Measurements from ENCODE around the gene TLR10.

Gene TLR10

DNA sequence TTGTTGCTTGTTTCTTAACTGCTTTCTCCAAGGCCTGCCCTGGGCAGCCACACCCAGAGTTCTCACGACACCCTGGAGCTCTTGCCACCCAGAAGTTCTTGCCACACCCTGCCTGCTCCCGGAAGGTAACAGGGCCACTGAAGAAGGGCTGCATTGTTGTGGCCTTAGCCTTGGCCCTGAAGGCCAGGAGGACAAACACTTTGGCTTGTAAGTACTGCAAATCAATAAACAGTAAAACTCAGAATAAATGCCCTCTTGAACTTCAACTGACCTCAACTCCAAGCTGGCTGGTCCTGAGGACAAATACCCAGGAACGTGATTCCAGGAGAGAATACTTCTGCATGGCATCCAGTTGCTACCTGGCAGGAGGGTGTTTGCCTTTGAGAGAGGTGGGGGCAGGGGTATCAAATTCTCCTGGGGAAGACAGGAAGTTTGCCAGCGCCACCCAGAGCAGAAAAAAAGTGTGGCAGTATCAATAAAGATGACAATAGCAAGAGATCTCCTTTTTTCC, 54.1 kb downstream of the TLR10 start:
- no peak for DNase-seq

DNA sequence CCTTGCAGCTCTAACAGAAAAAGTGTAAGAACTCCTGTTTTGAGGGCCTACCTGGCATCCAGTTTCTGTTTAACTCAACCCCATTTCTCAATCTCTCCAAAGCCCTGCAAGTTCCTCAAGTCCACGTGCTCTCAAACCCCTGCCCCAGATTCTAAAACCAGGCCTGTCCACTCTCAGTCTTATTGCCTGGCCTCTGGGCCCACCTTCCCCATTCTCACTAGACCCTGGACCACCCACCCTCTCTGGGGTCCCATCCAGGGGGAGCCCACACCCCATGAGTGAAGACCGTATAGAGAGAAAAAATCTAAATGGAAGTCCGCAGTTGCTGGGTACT, 58.3 kb downstream of the TLR10 start:
- DNase-seq, result no peak

DNA sequence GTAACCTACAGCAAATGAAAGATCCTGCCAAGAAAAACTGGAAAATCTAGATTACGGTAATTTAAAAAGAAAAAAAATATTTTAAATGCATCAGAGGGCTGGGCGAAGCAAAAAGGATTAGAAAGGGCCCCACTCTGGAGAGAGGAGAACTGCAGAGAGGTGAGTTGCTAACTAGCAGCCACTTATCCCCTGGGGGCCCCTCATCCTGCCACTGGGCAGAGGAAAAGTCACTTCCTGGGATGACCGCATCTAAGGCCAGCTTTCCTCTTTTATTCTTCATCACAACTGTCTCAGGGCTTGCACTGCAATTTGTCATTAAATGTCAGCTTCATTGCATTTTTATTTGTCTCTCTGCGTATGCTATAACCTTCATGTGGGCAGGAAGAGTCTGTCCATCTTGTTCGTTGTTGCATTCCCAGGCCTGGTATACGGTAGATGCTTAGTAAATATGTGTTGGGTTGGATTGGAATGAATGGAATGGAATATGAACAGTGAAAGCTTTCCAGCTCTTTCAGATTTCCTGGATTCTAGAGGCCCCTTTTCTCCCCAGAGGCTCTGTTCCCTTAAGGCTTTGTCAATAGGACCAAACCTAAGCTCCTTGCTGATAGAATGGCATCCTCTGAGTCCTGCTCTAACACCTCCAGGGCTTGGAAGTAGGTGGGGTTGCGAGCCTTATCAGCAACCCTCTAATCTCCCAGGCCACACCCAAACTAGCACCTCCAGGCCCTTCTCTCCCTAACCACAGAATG, 58.9 kb downstream of the TLR10 start:
- no peak for DNase-seq

DNA sequence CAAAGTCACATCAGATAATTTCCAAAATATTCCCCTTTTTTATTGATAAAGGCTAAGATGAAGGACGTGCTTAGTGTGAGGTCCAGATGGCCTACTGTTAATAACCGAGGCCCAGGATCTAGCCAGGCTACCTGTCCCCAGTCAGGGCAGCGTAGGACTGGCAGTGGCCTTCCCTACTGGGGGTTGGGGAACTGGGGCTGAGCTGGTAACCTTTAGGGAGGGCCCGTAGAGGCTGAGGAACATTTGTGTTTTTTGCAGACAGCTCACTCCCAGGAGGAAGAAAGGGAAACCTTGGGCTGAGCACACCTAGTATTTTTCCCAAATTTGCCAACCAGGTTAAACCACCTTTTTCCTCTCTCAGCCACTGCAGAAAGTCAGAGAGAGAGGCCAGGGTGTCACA, 59.7 kb downstream of the TLR10 start:
- no peak for DNase-seq

All from NCI-H2081 treated with DMSO at 0.1 percent for 48 hours (cell line).